ENCODE measurements around the gene SMIM13. TPM values are rescaled to one million over a fixed set of nuclear protein-coding genes. Genes with fewer than 3 reads are reported as not detected.

Gene SMIM13
- total RNA-seq: 10 to 100 TPM; 10.5 to 14.6 (median 11.8) TPM
- 1 to 10 TPM; 3.0 to 8.3 TPM for polyA plus RNA-seq
- long read RNA-seq, donor 1, full-length matches to known transcripts: 3 of 4 reads
- long read RNA-seq, donor 1, partial matches to known transcripts: 0 of 4 reads
- long read RNA-seq, donor 1, other reads (novel, unspliced or antisense): 1 of 4 reads
- long read RNA-seq, donor 2, full-length matches to known transcripts: 3 of 7 reads
- long read RNA-seq, donor 2, partial matches to known transcripts: 0 of 7 reads
- long read RNA-seq, donor 2, other reads (novel, unspliced or antisense): 4 of 7 reads
- long read RNA-seq, donor 3, full-length matches to known transcripts: 2 of 3 reads
- long read RNA-seq, donor 3, partial matches to known transcripts: 0 of 3 reads
- long read RNA-seq, donor 3, other reads (novel, unspliced or antisense): 1 of 3 reads

DNA sequence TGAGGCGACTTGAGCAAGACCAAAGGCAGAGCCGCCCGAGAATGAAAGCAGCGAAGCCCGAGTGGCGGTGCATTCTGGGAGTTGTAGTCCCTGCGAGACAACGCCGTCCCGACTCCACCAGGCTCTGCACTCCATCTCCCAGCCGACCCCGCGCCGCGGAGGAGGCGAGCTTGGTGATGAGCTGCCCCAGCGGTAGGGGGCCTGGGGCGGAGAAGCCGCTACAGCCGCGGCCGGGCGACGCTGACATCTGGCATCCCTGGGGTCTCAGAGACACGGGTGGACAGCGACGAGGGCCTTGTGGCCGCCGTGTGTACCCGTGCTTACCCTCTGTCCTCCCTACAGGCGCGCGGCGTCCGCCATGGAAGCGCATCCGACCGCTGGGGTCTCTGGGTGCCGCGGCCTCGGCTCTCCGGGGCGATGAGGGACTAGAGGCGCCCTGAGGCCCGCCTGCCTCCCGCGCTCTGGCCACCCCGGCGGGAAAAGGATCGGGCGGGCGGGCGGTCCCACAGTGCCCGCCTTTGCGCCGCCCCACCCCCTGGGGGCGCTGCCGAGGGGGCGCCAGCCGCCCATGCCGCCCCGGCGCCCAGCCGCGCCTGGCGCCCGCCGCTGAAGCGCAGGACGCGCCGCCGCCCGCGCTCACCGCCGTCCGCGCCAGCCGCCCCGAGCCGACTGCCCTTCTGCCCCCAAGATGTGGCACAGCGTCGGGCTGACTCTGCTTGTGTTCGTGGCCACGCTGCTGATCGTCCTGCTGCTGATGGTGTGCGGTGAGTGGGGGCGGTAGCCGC is at the start of gene SMIM13:
Gene SMIM13 (plus strand): TSS at position 209 of the 785 bp plus-strand sequence. CDS start 480 bp downstream, at position 689.
- no peaks in the 10 kb centered on the region for H3K27me3 ChIP-seq
- ATAC-seq: peak; percentile 98 to 99 (median 99)
- DNase-seq: peak; percentile 97 to 98
- peak within 1 kb of the TSS; percentile 93 to 100 (median 98) for H3K27ac ChIP-seq
- no peaks in the 10 kb centered on the region for H3K36me3 ChIP-seq
- peak within 1 kb of the TSS; percentile 71 to 99 (median 93) for H3K4me3 ChIP-seq
- TF ChIP-seq, protein P1, sequence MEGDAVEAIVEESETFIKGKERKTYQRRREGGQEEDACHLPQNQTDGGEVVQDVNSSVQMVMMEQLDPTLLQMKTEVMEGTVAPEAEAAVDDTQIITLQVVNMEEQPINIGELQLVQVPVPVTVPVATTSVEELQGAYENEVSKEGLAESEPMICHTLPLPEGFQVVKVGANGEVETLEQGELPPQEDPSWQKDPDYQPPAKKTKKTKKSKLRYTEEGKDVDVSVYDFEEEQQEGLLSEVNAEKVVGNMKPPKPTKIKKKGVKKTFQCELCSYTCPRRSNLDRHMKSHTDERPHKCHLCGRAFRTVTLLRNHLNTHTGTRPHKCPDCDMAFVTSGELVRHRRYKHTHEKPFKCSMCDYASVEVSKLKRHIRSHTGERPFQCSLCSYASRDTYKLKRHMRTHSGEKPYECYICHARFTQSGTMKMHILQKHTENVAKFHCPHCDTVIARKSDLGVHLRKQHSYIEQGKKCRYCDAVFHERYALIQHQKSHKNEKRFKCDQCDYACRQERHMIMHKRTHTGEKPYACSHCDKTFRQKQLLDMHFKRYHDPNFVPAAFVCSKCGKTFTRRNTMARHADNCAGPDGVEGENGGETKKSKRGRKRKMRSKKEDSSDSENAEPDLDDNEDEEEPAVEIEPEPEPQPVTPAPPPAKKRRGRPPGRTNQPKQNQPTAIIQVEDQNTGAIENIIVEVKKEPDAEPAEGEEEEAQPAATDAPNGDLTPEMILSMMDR (IDR thresholded peaks at IDR 0.05): peak in 7 of 9 donors; percentile 36 to 70 (median 66)
- H3K4me1 ChIP-seq: peaks cover 0 to 29% (median 20%) of the 10 kb centered on the region in 9 donors
- H3K9me3 ChIP-seq: no peaks in the 10 kb centered on the region
- WGBS, 2 donors: 0% methylated on average over 88 to 90 of the region's 90 CpGs
- intact Hi-C loops (cut with DNase I): no loop called here

GRCh38 chr6:11043961-11044711 is 49.5 kb upstream of the SMIM13 start, which contains the start of gene ELOVL2:
Gene ELOVL2, minus strand, starts transcription at chr6:11044305. Its CDS starts 75 bp downstream, at chr6:11044230.
- Histone ChIP-seq H3K4me1 (peaks cover 0 to 11% (median 0%) of the 10 kb centered on the region in 9 donors), H3K27ac (peak within 1 kb of the TSS in 4 of 10 donors; percentile 27 to 60 (median 46)), H3K27me3 (peaks cover 0 to 96% (median 78%) of the 10 kb centered on the region in 7 donors), H3K4me3 (peak within 1 kb of the TSS; percentile 28 to 64 (median 55)), H3K9me3 (peaks cover 0 to 5% (median 0%) of the 10 kb centered on the region in 11 donors), H3K36me3 (no peaks in the 10 kb centered on the region)
- 1 to 4% methylated on average over 78 to 124 of the region's 124 CpGs for WGBS, 2 donors
- peak; percentile 16 to 49 for DNase-seq
- TF ChIP-seq, protein P1 (IDR thresholded peaks at IDR 0.05): peak; percentile 27 to 65 (median 42)
- intact Hi-C loops (cut with DNase I): loop anchor here in 1 of 10 donors (5.0 kb wide), 1 partner anchor 92 kb away; no protein-coding TSS in a partner anchor
- ATAC-seq: peak; percentile 72 to 92 (median 83)

DNA sequence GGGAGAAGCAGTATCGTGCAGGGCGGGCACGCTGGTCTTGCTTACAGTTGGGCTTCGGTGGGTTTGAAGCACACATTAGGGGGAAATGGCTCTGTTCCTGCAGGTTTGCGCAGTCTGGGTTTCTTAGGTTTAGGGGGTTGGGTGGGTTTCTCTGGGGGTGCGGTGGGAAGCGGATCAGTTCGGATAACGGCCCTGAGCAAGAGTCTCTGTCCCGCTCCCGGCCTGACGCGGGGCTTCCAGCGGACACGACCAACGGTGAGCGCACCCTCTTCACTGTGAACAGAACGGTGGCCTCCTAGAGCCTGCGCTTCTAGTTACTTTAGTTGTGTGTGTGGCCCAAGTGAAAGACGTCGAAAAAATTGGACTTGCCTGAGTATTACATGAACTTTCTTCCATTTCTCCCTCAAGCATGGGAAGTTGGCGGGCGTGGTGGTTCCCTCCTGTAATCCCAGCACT is 48.9 kb upstream of the SMIM13 start:
- Histone ChIP-seq H3K4me1 (peaks cover 0 to 11% (median 0%) of the 10 kb centered on the region in 9 donors), H3K27ac (no peak overlapping the region), H3K27me3 (peaks cover 0 to 96% (median 82%) of the 10 kb centered on the region in 7 donors), H3K36me3 (no peaks in the 10 kb centered on the region), H3K4me3 (peak overlapping the region in 9 of 10 donors; percentile 5 to 64 (median 48)), H3K9me3 (peaks cover 0 to 5% (median 0%) of the 10 kb centered on the region in 11 donors)
- TF ChIP-seq, protein P1 (IDR thresholded peaks at IDR 0.05): no peak
- intact Hi-C loops (cut with DNase I): loop anchor here in 1 of 10 donors (5.0 kb wide), 1 partner anchor 92 kb away; no protein-coding TSS in a partner anchor
- 27 to 34% methylated on average over 23 of the region's 23 CpGs for WGBS, 2 donors
- no peak for DNase-seq
- no peak for ATAC-seq

Measured in heart right ventricle (tissue), 16 donors.